Omental fat pad (tissue), 4 donors: ENCODE measurements around the gene LYPD1. TPM values are rescaled to one million over a fixed set of nuclear protein-coding genes. Genes with fewer than 3 reads are reported as not detected.
"Not testable (repeated sequence)": the region's sequence is repeated elsewhere in the genome, so short reads cannot be mapped to it uniquely, and the experiment has no call there.

Experiments
- ATAC-seq: fragments of 150-250 bp; one replicate; pipeline ENCODE4 v1.9.1; 2016; ENCODE audit warnings: mild to moderate bottlenecking, moderate library complexity; ENCODE audit not compliant: low FRiP score
- DNase-seq: peaks from one replicate; pipeline ENCODE4 v3.0.0-alpha.2; 2019; ENCODE audit warnings: low spot score
- CTCF ChIP-seq, 3 donors: fragments of 450-650 bp; IDR thresholded peaks; one replicate each; pipeline ENCODE4 v1.5.1; 2016 to 2017; ENCODE audit warnings: antibody characterized with exemption in 3 of 3, mild to moderate bottlenecking in 3 of 3, moderate library complexity in 2 of 3
- total RNA-seq, 4 donors: library from RNA; depleted of rRNA; stranded (reverse); fragments of >200 nt; gene quantifications; one replicate each; pipeline ENCODE4 v1.1.0, GENCODE V29; 2016

The LYPD1 gene
- total RNA-seq, result under 1 TPM in 1 of 4 donors, not detected in 3; 0.48 TPM

GRCh38 chr2:132669908-132670495 lies at the start of gene LYPD1:
Gene LYPD1 (minus strand): TSS chr2:132670205. CDS start chr2:132669932, 273 bp downstream.
- no peak for TF ChIP-seq CTCF (IDR thresholded peaks at IDR 0.05)
- no peak for DNase-seq
- peak; percentile 12 for ATAC-seq

- DNase-seq (no peak), ATAC-seq (no peak)
Measured at GRCh38 chr2:132719480-132719879, 49.5 kb upstream of the LYPD1 start.

GRCh38 chr2:132716954-132717353 lies 46.9 kb upstream of the LYPD1 start:
- TF ChIP-seq CTCF (IDR thresholded peaks at IDR 0.05), result no peak
- DNase-seq (no peak), ATAC-seq (no peak)

More at GRCh38 chr2:132719480-132719879, 49.5 kb upstream of the LYPD1 start:
- TF ChIP-seq CTCF (IDR thresholded peaks at IDR 0.05), result no peak

GRCh38 chr2:132715386-132716351 lies 45.7 kb upstream of the LYPD1 start:
- no peak for ATAC-seq
- no peak for DNase-seq
- no peak for TF ChIP-seq CTCF (IDR thresholded peaks at IDR 0.05)

GRCh38 chr2:132703396-132703795 lies 33.4 kb upstream of the LYPD1 start:
- ATAC-seq, result no peak
- no peak for TF ChIP-seq CTCF (IDR thresholded peaks at IDR 0.05)
- DNase-seq, result no peak

- ATAC-seq (no peak), DNase-seq (no peak)
Measured at GRCh38 chr2:132701810-132702209, 31.8 kb upstream of the LYPD1 start.

GRCh38 chr2:132699802-132700201 lies 29.8 kb upstream of the LYPD1 start:
- ATAC-seq, DNase-seq: not testable (repeated sequence)

More at GRCh38 chr2:132701810-132702209, 31.8 kb upstream of the LYPD1 start:
- TF ChIP-seq CTCF (IDR thresholded peaks at IDR 0.05), result no peak

- not testable (repeated sequence) for DNase-seq, ATAC-seq
Measured at GRCh38 chr2:132698347-132698746, 28.3 kb upstream of the LYPD1 start.
